ENCODE results near the gene RMDN2. TPM values are rescaled to one million over a fixed set of nuclear protein-coding genes. Genes with fewer than 3 reads are reported as not detected.

RMDN2 gene
- total and polyA plus RNA-seq, 11 donors: 2.7 to 7.2 (median 5.7) TPM

DNA sequence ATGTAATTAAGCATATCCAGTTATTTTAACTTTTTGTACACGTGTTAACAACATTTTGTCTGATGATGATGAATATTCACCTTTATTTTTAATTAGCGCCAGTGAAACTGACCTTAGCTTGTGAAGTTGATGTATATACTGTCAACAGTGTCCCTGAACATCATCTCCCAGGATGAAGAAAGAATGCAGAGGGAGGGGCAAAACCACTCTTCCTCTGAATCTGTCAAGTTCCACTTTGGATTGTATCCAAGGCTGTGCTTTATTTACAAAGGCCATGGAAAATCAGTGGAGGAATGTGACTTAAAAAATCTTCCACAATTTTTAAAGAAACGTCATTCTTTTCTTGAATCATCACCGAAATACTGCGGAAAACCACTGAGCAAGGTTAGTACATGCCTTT lies 4.5 kb upstream of the RMDN2 start:
- peaks cover 0 to 32% (median 10%) of the 10 kb centered on the region in 12 donors for H3K4me1 ChIP-seq
- H3K27ac ChIP-seq: no peak overlapping the region
- intact Hi-C loops (cut with DNase I): no loop called here
- H3K4me3 ChIP-seq: no peak overlapping the region
- no peak for TF ChIP-seq POLR2A (IDR thresholded peaks at IDR 0.05)
- TF ChIP-seq, protein P1, sequence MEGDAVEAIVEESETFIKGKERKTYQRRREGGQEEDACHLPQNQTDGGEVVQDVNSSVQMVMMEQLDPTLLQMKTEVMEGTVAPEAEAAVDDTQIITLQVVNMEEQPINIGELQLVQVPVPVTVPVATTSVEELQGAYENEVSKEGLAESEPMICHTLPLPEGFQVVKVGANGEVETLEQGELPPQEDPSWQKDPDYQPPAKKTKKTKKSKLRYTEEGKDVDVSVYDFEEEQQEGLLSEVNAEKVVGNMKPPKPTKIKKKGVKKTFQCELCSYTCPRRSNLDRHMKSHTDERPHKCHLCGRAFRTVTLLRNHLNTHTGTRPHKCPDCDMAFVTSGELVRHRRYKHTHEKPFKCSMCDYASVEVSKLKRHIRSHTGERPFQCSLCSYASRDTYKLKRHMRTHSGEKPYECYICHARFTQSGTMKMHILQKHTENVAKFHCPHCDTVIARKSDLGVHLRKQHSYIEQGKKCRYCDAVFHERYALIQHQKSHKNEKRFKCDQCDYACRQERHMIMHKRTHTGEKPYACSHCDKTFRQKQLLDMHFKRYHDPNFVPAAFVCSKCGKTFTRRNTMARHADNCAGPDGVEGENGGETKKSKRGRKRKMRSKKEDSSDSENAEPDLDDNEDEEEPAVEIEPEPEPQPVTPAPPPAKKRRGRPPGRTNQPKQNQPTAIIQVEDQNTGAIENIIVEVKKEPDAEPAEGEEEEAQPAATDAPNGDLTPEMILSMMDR (IDR thresholded peaks at IDR 0.05): no peak
- ATAC-seq (no peak), DNase-seq (no peak)
- no peaks in the 10 kb centered on the region for H3K27me3 ChIP-seq
- 66 to 80% (median 74%) methylated on average over 5 of the region's 5 CpGs for WGBS, 4 donors
- no peaks in the 10 kb centered on the region for H3K9me3 ChIP-seq
- H3K36me3 ChIP-seq: no peaks in the 10 kb centered on the region

- Histone ChIP-seq H3K9me3 (no peaks in the 10 kb centered on the region), H3K27ac (no peak overlapping the region), H3K27me3 (no peaks in the 10 kb centered on the region), H3K36me3 (no peaks in the 10 kb centered on the region), H3K4me1 (peaks cover 0 to 34% (median 13%) of the 10 kb centered on the region in 12 donors), H3K4me3 (no peak overlapping the region)
- intact Hi-C loops (cut with DNase I): no loop called here
- WGBS, 4 donors: 59 to 83% (median 80%) methylated on average over 5 of the region's 5 CpGs
- DNase-seq (no peak), ATAC-seq (no peak)
- TF ChIP-seq, protein P1 (IDR thresholded peaks at IDR 0.05): no peak
- TF ChIP-seq POLR2A (IDR thresholded peaks at IDR 0.05): no peak
These were observed 3.3 kb upstream of the RMDN2 start for GRCh38 chr2:37921781-37922180.

- Histone ChIP-seq H3K4me3 (no peak overlapping the region), H3K9me3 (no peaks in the 10 kb centered on the region), H3K4me1 (peaks cover 0 to 30% (median 8%) of the 10 kb centered on the region in 12 donors), H3K36me3 (no peaks in the 10 kb centered on the region), H3K27me3 (no peaks in the 10 kb centered on the region), H3K27ac (no peak overlapping the region)
- DNase-seq (no peak), ATAC-seq (no peak)
- intact Hi-C loops (cut with DNase I): no loop called here
- 90 to 95% (median 94%) methylated on average over 13 of the region's 13 CpGs for WGBS, 4 donors
- TF ChIP-seq, protein P1 (IDR thresholded peaks at IDR 0.05): no peak
- no peak for TF ChIP-seq POLR2A (IDR thresholded peaks at IDR 0.05)
These were observed 1.6 kb upstream of the RMDN2 start for GRCh38 chr2:37923308-37924055.

- Histone ChIP-seq H3K36me3 (peaks cover 0 to 8% (median 0%) of the 10 kb centered on the region in 9 donors), H3K4me1 (peaks cover 0 to 28% (median 5%) of the 10 kb centered on the region in 12 donors), H3K27me3 (no peaks in the 10 kb centered on the region), H3K4me3 (no peak overlapping the region), H3K27ac (no peak overlapping the region), H3K9me3 (no peaks in the 10 kb centered on the region)
- ATAC-seq: no peak
- intact Hi-C loops (cut with DNase I): no loop called here
- 97 to 99% (median 99%) methylated on average over 6 of the region's 6 CpGs for WGBS, 4 donors
- TF ChIP-seq, protein P1 (IDR thresholded peaks at IDR 0.05): no peak
- no peak for TF ChIP-seq POLR2A (IDR thresholded peaks at IDR 0.05)
- DNase-seq: no peak
These were observed 1.5 kb downstream of the RMDN2 start for GRCh38 chr2:37926635-37927034.
